ENCODE results near the gene PGK2. TPM values are rescaled to one million over a fixed set of nuclear protein-coding genes. Genes with fewer than 3 reads are reported as not detected.

PGK2 gene
- total RNA-seq, 1 donor from 2014 or later: not detected

- H3K27ac Mint-ChIP-seq (ENCODE audit: unreplicated experiment): no peak overlapping the region
- no peak for TF ChIP-seq CTCF (IDR thresholded peaks at IDR 0.05)
These were observed 3.3 kb upstream of the PGK2 start for GRCh38 chr6:49790341-49790740.

GRCh38 chr6:49784272-49784671 lies 2.8 kb downstream of the PGK2 start:
- no peaks in the 10 kb centered on the region for H3K27me3 Mint-ChIP-seq (ENCODE audit: unreplicated experiment)
- peaks cover 7% of the 10 kb centered on the region for H3K9me3 Mint-ChIP-seq (ENCODE audit: unreplicated experiment)
- H3K4me1 Mint-ChIP-seq (ENCODE audit: unreplicated experiment): no peaks in the 10 kb centered on the region
- no peaks in the 10 kb centered on the region for H3K36me3 Mint-ChIP-seq (ENCODE audit: unreplicated experiment)
- H3K27ac Mint-ChIP-seq (ENCODE audit: unreplicated experiment): no peak overlapping the region
- H3K4me3 Mint-ChIP-seq (ENCODE audit: unreplicated experiment): no peak overlapping the region
- no peak for TF ChIP-seq CTCF (IDR thresholded peaks at IDR 0.05)
- no peak for DNase-seq (ENCODE audit: extremely low spot score, unreplicated experiment)

More at GRCh38 chr6:49790341-49790740, 3.3 kb upstream of the PGK2 start:
- no peak for DNase-seq (ENCODE audit: extremely low spot score, unreplicated experiment)
- Mint-ChIP-seq H3K9me3 (ENCODE audit: unreplicated experiment) (peaks cover 7% of the 10 kb centered on the region), H3K4me3 (ENCODE audit: unreplicated experiment) (no peak overlapping the region), H3K4me1 (ENCODE audit: unreplicated experiment) (no peaks in the 10 kb centered on the region), H3K27me3 (ENCODE audit: unreplicated experiment) (no peaks in the 10 kb centered on the region), H3K36me3 (ENCODE audit: unreplicated experiment) (no peaks in the 10 kb centered on the region)

- no peaks in the 10 kb centered on the region for H3K27me3 Mint-ChIP-seq (ENCODE audit: unreplicated experiment)
- H3K4me1 Mint-ChIP-seq (ENCODE audit: unreplicated experiment): no peaks in the 10 kb centered on the region
- DNase-seq (ENCODE audit: extremely low spot score, unreplicated experiment): no peak
- no peak for TF ChIP-seq CTCF (IDR thresholded peaks at IDR 0.05)
- H3K9me3 Mint-ChIP-seq (ENCODE audit: unreplicated experiment): peaks cover 3% of the 10 kb centered on the region
- no peaks in the 10 kb centered on the region for H3K36me3 Mint-ChIP-seq (ENCODE audit: unreplicated experiment)
- no peak overlapping the region for H3K4me3 Mint-ChIP-seq (ENCODE audit: unreplicated experiment)
- no peak overlapping the region for H3K27ac Mint-ChIP-seq (ENCODE audit: unreplicated experiment)
These were observed 4.4 kb downstream of the PGK2 start for GRCh38 chr6:49782725-49783124.

- H3K27me3 Mint-ChIP-seq (ENCODE audit: unreplicated experiment): no peaks in the 10 kb centered on the region
- no peaks in the 10 kb centered on the region for H3K9me3 Mint-ChIP-seq (ENCODE audit: unreplicated experiment)
- H3K4me1 Mint-ChIP-seq (ENCODE audit: unreplicated experiment): no peaks in the 10 kb centered on the region
- no peak for TF ChIP-seq CTCF (IDR thresholded peaks at IDR 0.05)
- no peak for DNase-seq (ENCODE audit: extremely low spot score, unreplicated experiment)
- no peak overlapping the region for H3K27ac Mint-ChIP-seq (ENCODE audit: unreplicated experiment)
- no peak overlapping the region for H3K4me3 Mint-ChIP-seq (ENCODE audit: unreplicated experiment)
- H3K36me3 Mint-ChIP-seq (ENCODE audit: unreplicated experiment): no peaks in the 10 kb centered on the region
These were observed 4.8 kb downstream of the PGK2 start for GRCh38 chr6:49782293-49782692.

DNA sequence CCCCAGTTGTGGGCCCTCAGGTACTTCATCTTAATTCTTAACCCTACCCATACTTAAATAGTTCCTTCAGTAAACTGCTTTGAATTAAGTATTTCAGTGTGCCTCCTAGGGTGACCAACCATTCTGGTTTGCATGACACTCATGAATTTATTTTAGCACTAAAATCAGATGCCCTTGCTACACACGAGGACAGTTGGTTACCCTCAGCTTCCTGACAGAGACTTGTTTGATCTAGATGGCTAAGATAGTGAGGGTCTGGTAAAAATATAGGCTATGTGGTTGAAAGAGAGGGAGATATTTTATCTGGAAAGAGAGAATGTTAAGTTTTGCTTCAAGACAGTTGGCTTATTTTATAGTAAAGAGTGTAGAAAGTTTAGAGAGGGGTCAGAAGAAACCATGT lies 10.6 kb downstream of the PGK2 start:
- peaks cover 9% of the 10 kb centered on the region for H3K9me3 Mint-ChIP-seq (ENCODE audit: unreplicated experiment)
- no peaks in the 10 kb centered on the region for H3K4me1 Mint-ChIP-seq (ENCODE audit: unreplicated experiment)
- no peak overlapping the region for H3K27ac Mint-ChIP-seq (ENCODE audit: unreplicated experiment)
- H3K4me3 Mint-ChIP-seq (ENCODE audit: unreplicated experiment): no peak overlapping the region
- no peaks in the 10 kb centered on the region for H3K27me3 Mint-ChIP-seq (ENCODE audit: unreplicated experiment)
- no peak for DNase-seq (ENCODE audit: extremely low spot score, unreplicated experiment)
- TF ChIP-seq CTCF (IDR thresholded peaks at IDR 0.05): no peak
- no peaks in the 10 kb centered on the region for H3K36me3 Mint-ChIP-seq (ENCODE audit: unreplicated experiment)

Measured in osteocyte (in vitro differentiated cells).